GM12878 (cell line): ENCODE results near the gene CDKN2A.

ENCODE experiments used
- ASH2L ChIP-seq: fragments of 300-600, 200-600 bp; sonication (generic); IDR thresholded peaks from 2 replicates; pipeline ENCODE4 v1.6.1; 2017; ENCODE audit warnings: low read depth, mild to moderate bottlenecking, borderline replicate concordance
- CBFB ChIP-seq: IDR thresholded peaks from 2 replicates; pipeline ENCODE4 v1.6.1; 2016; ENCODE audit warnings: antibody characterized with exemption, low read depth
- CEBPB ChIP-seq, 2 experiments: fragments of 150-350 bp in 1 of 2; IDR thresholded peaks; 2 replicates each; pipeline ENCODE4 v1.6.1; 2012 to 2014; ENCODE audit warnings: low read depth in 2 of 2, low read length in 2 of 2, borderline replicate concordance in 1 of 2, inconsistent platforms in 1 of 2
- CTCF ChIP-seq, 3 experiments: IDR thresholded peaks in 2 of 3; conservative IDR thresholded peaks in 1 of 3; 2 replicates each; pipeline ENCODE4 v1.5.1; 2011; ENCODE audit warnings: low read depth in 3 of 3, low read length in 3 of 3, mild to moderate bottlenecking in 3 of 3, control low read depth in 2 of 3, moderate library complexity in 2 of 3, inconsistent platforms in 1 of 3, mixed read lengths in 1 of 3; ENCODE audit not compliant: control insufficient read depth in 2 of 3, insufficient read depth in 1 of 3; ENCODE audit errors: extremely low read depth in 1 of 3
- EZH2 ChIP-seq: IDR thresholded peaks from 2 replicates; pipeline ENCODE4 v1.6.1; 2012; ENCODE audit warnings: low read depth, mild to moderate bottlenecking, control low read depth, inconsistent platforms, low read length, borderline replicate concordance; ENCODE audit not compliant: control insufficient read depth
- HCFC1 ChIP-seq: fragments of 150-350 bp; IDR thresholded peaks from 2 replicates; pipeline ENCODE4 v1.6.1; 2014; ENCODE audit warnings: low read length
- MXI1 ChIP-seq: fragments of 150-350 bp; IDR thresholded peaks from 2 replicates; pipeline ENCODE4 v1.6.1; 2011; ENCODE audit warnings: low read depth, mild to moderate bottlenecking, inconsistent platforms, low read length, improper control_type of control experiment
- POLR2A ChIP-seq: IDR thresholded peaks from 2 replicates; pipeline ENCODE4 v1.6.1; 2011; ENCODE audit warnings: low read depth, mild to moderate bottlenecking, low read length
- REST ChIP-seq: IDR thresholded peaks from 2 replicates; pipeline ENCODE4 v1.6.1; 2012; ENCODE audit warnings: mild to moderate bottlenecking, low read depth, low read length

GRCh38 chr9:22041344-22041743 lies 47.2 kb upstream of the CDKN2A start:
- TF ChIP-seq CTCF (IDR thresholded peaks at IDR 0.05 in 2 of 3, conservative IDR thresholded peaks at IDR 0.05 in 1 of 3; ENCODE audit: control insufficient read depth in 2 of 3, extremely low read depth in 1 of 3, insufficient read depth in 1 of 3, low read depth in 3 of 3, low read length in 3 of 3) (no peak), ASH2L (no peak), POLR2A (no peak), EZH2 (no peak), MXI1 (no peak), CEBPB (IDR thresholded peaks at IDR 0.05; ENCODE audit: borderline replicate concordance in 1 of 2, low read depth in 2 of 2, low read length in 2 of 2) (no peak), REST (no peak), HCFC1 (no peak), CBFB (no peak)
